GM21423 (cell line): ENCODE measurements around the gene LNX2.
"Not testable (repeated sequence)": the region's sequence is repeated elsewhere in the genome, so short reads cannot be mapped to it uniquely, and the experiment has no call there.

Experiments
- ATAC-seq: cut with Tn5 transposase; IDR thresholded peaks from one replicate; pipeline ENCODE4 v1.9.1; 2021; ENCODE audit warnings: mild to moderate bottlenecking, moderate library complexity; ENCODE audit not compliant: unreplicated experiment

Gene LNX2

GRCh38 chr13:27638001-27638400, 17.7 kb upstream of the LNX2 start:
- no peak for ATAC-seq

DNA sequence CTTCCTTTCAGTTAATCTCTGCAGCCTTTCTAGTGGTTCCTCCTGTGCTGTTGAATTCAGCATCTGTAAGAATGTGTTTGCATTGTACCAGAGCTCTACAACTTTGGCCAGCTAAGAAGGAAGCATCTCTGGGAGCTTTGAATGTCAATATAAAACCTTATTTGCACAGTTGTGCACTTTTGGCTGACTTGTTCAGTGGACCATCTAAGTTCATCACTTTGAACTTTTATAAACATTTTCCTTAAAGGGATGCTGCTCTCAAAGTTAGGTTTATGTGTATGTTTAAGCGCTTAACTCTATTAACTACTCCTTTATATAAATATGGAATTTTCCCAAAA, 16.9 kb upstream of the LNX2 start:
- no peak for ATAC-seq

GRCh38 chr13:27636589-27637288, 16.4 kb upstream of the LNX2 start:
- no peak for ATAC-seq

DNA sequence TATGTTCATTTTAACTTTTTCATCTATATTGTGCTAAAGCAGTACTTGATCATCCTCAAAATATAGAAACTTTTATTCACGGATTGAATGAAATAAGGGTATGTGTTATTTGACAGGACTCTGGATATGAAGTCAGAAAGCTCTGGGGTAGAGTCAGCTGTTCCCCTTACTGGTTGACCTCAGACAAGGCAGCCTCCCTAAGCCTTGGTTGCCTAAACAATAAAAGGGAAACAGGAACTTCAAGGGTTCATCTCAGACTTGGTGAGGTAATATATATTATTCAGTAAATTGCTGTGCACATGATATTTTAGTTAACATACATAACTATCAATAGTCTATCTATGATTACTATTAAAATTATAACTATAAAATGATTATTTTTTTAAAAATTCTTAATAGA, 14.9 kb upstream of the LNX2 start:
- ATAC-seq: no peak

- ATAC-seq: no peak
Measured at GRCh38 chr13:27634791-27635190, 14.5 kb upstream of the LNX2 start.

DNA sequence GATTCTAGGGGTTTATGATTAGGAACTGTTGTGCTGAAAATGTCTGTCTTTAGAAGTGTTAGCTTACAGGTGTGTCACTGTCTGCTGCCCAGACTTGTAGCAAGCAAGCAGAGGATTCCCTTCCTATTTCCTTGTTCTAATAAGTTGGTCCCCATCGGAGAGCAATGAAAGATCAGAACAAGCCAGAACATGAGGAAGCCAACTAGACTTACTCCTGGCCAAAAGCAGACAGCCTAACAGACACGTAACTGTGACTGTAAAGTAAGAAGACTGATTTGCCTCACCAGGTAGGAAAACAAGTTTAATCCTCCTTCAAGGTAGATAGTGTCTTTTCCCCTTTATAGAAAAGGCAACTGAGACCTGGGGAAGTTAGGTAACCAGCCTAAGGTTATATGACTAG, 13.9 kb upstream of the LNX2 start:
- no peak for ATAC-seq

GRCh38 chr13:27632648-27633047, 12.3 kb upstream of the LNX2 start:
- ATAC-seq: no peak

GRCh38 chr13:27632214-27632613, 11.9 kb upstream of the LNX2 start:
- ATAC-seq: no peak

DNA sequence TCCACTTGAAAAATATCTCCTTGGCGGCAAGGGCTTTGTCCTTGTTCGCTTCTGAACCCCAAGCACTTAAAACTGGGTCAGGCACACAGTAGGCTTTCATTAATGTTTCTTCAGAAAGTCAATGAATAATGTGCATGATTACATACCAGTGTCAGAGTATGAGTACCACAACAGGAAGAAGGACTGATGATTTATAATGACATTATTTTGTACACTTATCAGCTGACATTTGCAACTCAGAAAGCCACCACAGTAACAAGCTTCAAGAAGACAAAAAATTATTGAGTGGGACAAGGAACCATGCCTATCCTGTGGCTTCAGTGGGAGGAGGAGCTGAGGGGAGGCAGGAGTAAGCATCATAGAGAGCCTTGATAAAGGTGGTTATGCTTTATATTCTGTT, 11.3 kb upstream of the LNX2 start:
- no peak for ATAC-seq

DNA sequence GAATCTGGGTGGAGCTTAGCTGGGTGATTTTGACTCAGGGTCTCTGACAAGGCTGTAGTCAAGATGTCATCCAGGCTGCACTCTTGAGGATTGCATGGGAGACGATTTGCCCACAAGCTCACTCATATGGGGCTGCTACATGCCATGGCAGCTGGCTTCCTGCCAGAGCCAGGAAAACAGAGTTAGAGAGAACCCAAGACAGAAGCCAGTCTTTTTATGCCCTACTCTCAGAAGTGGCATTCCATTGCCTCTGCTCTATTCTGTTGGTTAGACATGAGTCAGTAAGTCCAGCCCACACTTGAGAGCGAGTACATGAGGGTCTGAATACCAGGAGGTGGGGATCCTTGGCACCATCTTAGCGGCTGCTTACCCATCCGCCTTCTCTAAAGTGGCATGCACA, 10.8 kb upstream of the LNX2 start:
- ATAC-seq: no peak

DNA sequence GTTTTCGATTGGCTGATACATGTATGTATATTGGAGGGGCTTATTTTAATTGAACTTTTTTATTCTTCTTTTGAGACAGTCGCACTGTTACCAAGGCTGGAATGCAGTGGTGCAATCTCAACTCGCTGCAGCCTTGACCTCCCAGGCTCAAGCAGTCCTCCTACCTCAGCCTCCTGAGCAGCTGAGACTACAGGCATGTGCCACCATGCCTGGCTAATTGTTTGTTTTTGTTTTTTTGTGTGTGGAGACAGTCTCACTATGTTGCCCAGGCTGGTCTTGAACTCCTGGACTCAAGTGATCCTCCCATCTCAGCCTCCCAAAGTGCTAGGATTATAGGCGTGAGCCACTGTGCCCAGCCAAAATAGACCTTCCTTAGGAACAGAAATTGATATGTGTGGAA, 8.4 kb upstream of the LNX2 start:
- ATAC-seq: not testable (repeated sequence)

GRCh38 chr13:27628081-27628480, 7.8 kb upstream of the LNX2 start:
- no peak for ATAC-seq

- no peak for ATAC-seq
Measured at GRCh38 chr13:27627380-27627779, 7.1 kb upstream of the LNX2 start.

- ATAC-seq: no peak
Measured at GRCh38 chr13:27625839-27626238, 5.5 kb upstream of the LNX2 start.

DNA sequence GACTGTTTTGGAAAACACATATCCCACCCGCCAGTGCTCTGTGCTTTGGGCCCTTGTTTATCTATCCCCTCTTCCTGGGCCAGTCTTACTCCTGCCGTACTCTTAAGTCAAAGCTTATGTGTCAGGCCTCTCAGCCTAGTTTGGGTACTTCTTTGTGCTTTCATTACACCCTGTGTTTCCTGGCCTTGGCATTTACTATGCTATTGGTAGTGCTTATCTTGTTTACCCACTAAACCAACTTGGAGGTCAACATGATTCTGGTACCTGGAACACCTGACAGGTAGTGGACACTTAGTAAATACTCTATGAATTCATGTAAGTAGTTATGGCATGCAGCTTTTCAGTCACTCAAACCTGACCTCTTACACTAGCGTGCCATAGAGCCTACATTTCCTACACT, 3.7 kb upstream of the LNX2 start:
- ATAC-seq: no peak

DNA sequence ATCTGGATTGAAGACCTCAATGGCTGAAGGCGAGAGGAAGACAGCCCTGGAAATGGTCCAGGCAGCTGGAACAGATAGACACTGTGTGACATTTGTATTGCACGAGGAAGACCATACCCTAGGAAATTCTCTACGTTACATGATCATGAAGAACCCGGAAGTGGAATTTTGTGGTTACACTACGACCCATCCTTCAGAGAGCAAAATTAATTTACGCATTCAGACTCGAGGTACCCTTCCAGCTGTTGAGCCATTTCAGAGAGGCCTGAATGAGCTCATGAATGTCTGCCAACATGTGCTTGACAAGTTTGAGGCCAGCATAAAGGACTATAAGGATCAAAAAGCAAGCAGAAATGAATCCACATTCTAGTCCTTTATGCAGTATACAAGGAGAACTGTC, 2.6 kb upstream of the LNX2 start:
- ATAC-seq: no peak

DNA sequence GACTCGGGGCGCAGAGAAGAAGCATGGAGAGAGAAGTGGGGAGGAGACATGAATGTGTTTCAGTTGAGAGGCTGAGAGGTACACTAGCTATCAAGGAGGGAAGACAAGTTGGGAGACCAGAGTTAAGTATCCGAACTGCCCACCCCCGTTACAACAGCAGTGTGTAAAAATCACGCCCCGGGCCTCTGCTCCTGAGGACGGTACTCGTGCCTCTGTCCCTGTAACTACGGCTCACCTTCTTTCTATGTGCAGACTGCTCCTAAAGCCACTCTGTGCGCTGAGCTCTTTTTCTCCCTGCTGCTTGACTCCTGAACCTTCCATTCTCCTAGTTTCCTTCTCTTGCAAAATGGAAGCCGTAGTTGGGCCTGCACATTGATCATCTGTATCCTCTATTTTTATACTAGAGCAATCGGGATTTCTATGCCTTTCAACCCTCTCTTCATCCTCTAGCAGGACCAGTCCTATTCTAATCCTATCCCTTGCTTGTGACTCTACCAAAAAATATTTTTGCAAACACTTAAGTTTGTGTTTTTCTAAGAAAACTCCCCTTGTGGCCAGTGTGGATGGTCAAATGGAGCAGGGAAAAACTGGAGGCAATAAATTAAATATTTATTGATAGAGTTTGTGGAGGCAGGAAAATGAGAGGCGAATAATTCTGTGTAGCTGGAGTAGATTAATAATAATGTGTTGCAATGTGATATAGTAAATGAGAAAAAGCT, 1.9 kb upstream of the LNX2 start:
- ATAC-seq: no peak

- ATAC-seq: peak; percentile 59
Measured at GRCh38 chr13:27621366-27622101, 1.2 kb upstream of the LNX2 start, which contains the start of gene POLR1D. POLR1D (plus strand) TSS chr13:27621892; CDS start chr13:27621984, 92 bp downstream.

GRCh38 chr13:27621116-27621365, 712 bp upstream of the LNX2 start:
- ATAC-seq: no peak

DNA sequence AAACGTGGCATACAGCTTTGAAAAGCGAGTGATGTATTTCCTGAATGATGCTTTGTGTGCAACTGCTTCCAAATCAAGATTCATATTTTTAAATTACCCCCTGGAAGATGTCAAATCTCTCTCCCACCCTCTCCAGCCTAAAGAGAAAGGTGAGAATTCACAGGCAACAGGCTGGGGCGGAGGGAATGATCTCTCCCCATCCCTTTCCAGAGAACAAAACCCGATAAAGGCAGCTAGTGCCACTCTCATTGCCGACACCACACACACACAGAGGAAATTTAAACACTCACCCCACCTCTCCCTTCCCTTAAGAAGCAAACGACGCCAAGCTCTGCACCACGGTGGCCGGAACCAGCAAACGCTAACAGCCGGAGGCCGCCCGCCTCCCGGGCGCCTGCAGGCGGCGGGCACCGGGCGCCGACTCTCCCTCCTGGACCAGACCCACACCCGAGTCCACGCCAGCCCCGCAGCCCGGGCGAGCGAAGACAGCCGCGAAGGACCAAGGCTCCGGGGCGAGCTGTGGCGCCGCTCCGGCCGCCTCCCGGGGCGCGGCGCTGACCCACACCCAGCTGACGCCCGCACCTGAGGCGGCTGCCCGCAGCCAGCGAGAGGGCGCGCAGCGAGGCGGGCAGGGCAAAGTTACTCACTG, 477 bp downstream of the LNX2 start:
- ATAC-seq: peak; percentile 25

- ATAC-seq: no peak
Measured at GRCh38 chr13:27619093-27619727, 1.1 kb downstream of the LNX2 start.
